ENCODE data around the gene TEAD2. TPM values are rescaled to one million over a fixed set of nuclear protein-coding genes. Genes with fewer than 3 reads are reported as not detected.

The TEAD2 gene
- total and polyA plus RNA-seq, 11 donors: 31.1 to 77.2 (median 52.2) TPM

DNA sequence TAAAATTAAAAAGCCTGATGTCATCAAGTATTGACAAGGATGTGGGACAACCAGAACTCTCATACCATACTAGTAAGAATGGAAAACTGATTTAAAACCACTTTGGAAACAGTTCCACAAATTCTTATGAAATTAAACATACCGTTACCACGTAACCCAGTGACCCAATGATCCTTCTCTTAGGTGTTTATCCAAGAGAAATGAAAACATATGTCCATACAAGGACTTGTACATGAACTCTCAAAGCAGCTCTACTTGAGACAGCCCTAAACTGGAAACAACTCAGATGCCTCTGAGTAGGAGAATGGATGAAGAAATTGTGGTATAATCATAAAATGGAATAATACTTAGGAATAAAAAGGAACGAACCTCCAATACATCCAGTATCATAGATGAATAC is 64.8 kb downstream of the TEAD2 start:
- no peak for ATAC-seq
- H3K9me3 ChIP-seq: peaks cover 0 to 4% (median 0%) of the 10 kb centered on the region in 12 donors

DNA sequence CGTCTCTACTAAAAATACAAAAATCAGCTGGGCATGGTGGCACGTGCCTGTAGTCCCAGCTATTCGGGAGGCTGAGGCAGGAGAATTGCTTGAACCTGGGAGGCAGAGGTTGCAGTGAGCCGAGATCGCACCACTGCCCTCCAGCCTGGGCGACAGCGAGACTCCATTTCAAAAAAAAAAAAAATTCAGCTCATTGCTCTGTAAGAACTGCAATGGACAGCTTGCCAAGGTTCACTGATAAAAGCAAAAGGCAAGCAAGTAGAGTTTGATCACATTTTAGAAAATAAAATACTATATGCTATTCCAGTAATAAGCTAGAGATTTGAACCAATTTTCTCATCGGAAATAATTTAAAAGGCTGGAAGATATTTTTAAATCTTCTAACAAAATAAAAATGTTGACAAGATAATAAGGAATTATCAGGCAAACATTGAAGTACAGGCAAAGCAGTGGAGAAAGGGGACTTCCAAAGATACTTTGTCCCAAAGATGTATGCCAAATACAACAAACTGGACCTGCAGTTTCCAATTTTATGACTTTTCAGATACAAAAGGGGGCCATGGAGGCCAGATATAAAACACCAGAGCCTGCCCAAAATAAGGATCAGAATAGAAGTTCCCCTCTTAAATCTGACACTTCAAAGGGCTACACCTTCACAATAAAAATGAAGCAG is 66.9 kb downstream of the TEAD2 start:
- Histone ChIP-seq H3K27ac (no peak overlapping the region), H3K9me3 (peaks cover 0 to 4% (median 0%) of the 10 kb centered on the region in 12 donors), H3K36me3 (no peaks in the 10 kb centered on the region), H3K27me3 (no peaks in the 10 kb centered on the region), H3K4me1 (no peaks in the 10 kb centered on the region), H3K4me3 (no peak overlapping the region)
- DNase-seq (no peak), ATAC-seq (no peak)
- intact Hi-C loops (cut with DNase I): no loop called here
- TF ChIP-seq POLR2A (IDR thresholded peaks at IDR 0.05): no peak
- TF ChIP-seq, protein P1, sequence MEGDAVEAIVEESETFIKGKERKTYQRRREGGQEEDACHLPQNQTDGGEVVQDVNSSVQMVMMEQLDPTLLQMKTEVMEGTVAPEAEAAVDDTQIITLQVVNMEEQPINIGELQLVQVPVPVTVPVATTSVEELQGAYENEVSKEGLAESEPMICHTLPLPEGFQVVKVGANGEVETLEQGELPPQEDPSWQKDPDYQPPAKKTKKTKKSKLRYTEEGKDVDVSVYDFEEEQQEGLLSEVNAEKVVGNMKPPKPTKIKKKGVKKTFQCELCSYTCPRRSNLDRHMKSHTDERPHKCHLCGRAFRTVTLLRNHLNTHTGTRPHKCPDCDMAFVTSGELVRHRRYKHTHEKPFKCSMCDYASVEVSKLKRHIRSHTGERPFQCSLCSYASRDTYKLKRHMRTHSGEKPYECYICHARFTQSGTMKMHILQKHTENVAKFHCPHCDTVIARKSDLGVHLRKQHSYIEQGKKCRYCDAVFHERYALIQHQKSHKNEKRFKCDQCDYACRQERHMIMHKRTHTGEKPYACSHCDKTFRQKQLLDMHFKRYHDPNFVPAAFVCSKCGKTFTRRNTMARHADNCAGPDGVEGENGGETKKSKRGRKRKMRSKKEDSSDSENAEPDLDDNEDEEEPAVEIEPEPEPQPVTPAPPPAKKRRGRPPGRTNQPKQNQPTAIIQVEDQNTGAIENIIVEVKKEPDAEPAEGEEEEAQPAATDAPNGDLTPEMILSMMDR (IDR thresholded peaks at IDR 0.05): no peak
- 74 to 85% (median 83%) methylated on average over 8 of the region's 8 CpGs for WGBS, 4 donors

More for the DNA sequence above, 64.8 kb downstream of the TEAD2 start:
- Histone ChIP-seq H3K4me1 (peaks cover 0 to 4% (median 0%) of the 10 kb centered on the region in 12 donors), H3K27me3 (no peaks in the 10 kb centered on the region), H3K27ac (no peak overlapping the region), H3K4me3 (no peak overlapping the region), H3K36me3 (no peaks in the 10 kb centered on the region)
- no peak for DNase-seq
- no peak for TF ChIP-seq POLR2A (IDR thresholded peaks at IDR 0.05)
- TF ChIP-seq, protein P1 (IDR thresholded peaks at IDR 0.05): no peak
- intact Hi-C loops (cut with DNase I): no loop called here
- WGBS, 4 donors: 91 to 93% (median 92%) methylated on average over 3 of the region's 3 CpGs

GRCh38 chr19:49294401-49294800 is 67.8 kb downstream of the TEAD2 start:
- ATAC-seq (no peak), DNase-seq (no peak)
- TF ChIP-seq POLR2A (IDR thresholded peaks at IDR 0.05): no peak
- TF ChIP-seq, protein P1 (IDR thresholded peaks at IDR 0.05): no peak
- Histone ChIP-seq H3K27me3 (no peaks in the 10 kb centered on the region), H3K27ac (no peak overlapping the region), H3K36me3 (no peaks in the 10 kb centered on the region), H3K4me3 (no peak overlapping the region), H3K4me1 (no peaks in the 10 kb centered on the region), H3K9me3 (peaks cover 0 to 4% (median 0%) of the 10 kb centered on the region in 12 donors)
- intact Hi-C loops (cut with DNase I): no loop called here
- WGBS, 4 donors: 79 to 86% (median 82%) methylated on average over 6 of the region's 6 CpGs

Small RNAs within 50 kb of the gene (microRNA-seq; reads per million reads assigned to microRNA genes)
- gene MIR4324: 0 to 0.21 (median 0) reads per million in 4 donors

Other genes with a start within 250 kb of the TEAD2 start
- gene LIN7B, start 248.0 kb downstream of the TEAD2 start, total RNA-seq: 10 to 100 TPM; 13.4 to 55.8 (median 22.6) TPM
- 10 to 100 TPM; 12.6 to 40.5 TPM for gene LIN7B, start 248.0 kb downstream of the TEAD2 start, polyA plus RNA-seq
- 1 to 10 TPM in 6 of 9 donors, under 1 TPM in 3; 0.69 to 3.1 (median 1.3) TPM for gene C19orf73, start 243.3 kb downstream of the TEAD2 start, total RNA-seq
- gene C19orf73, start 243.3 kb downstream of the TEAD2 start, polyA plus RNA-seq: 1 to 10 TPM; 1.4 to 3.8 TPM
- gene PPFIA3, start 242.9 kb downstream of the TEAD2 start, total RNA-seq: 1 to 10 TPM; 2.7 to 7.7 (median 5.1) TPM
- gene PPFIA3, start 242.9 kb downstream of the TEAD2 start, polyA plus RNA-seq: 10 to 100 TPM in 1 of 2 donors, 1 to 10 TPM in 1; 7.4 to 12.8 TPM
- 1,000 to 10,000 TPM in 4 of 9 donors, 100 to 1,000 TPM in 5; 544 to 1,953 (median 875) TPM for gene HRC, start 207.0 kb downstream of the TEAD2 start, total RNA-seq
- 100 to 1,000 TPM; 267 to 867 TPM for gene HRC, start 207.0 kb downstream of the TEAD2 start, polyA plus RNA-seq
- gene TRPM4, start 204.6 kb downstream of the TEAD2 start, total RNA-seq: 10 to 100 TPM; 19.3 to 34.5 (median 25.8) TPM
- gene TRPM4, start 204.6 kb downstream of the TEAD2 start, polyA plus RNA-seq: 10 to 100 TPM; 16.8 to 45.3 TPM
- 1 to 10 TPM in 1 of 9 donors, under 1 TPM in 8; 0.27 to 1.3 (median 0.40) TPM for gene SLC6A16, start 37.2 kb downstream of the TEAD2 start, total RNA-seq
- under 1 TPM; 0.33 to 0.53 TPM for gene SLC6A16, start 37.2 kb downstream of the TEAD2 start, polyA plus RNA-seq
- gene CD37, start 27.0 kb downstream of the TEAD2 start, total RNA-seq: 10 to 100 TPM in 2 of 9 donors, 1 to 10 TPM in 7; 1.4 to 45.2 (median 4.2) TPM
- 1 to 10 TPM; 3.3 to 3.9 TPM for gene CD37, start 27.0 kb downstream of the TEAD2 start, polyA plus RNA-seq
- gene DKKL1, start 1.5 kb upstream of the TEAD2 start, total RNA-seq: under 1 TPM in 1 of 9 donors, not detected in 8; 0.51 TPM
- gene DKKL1, start 1.5 kb upstream of the TEAD2 start, polyA plus RNA-seq: under 1 TPM in 1 of 2 donors, not detected in 1; 0.24 TPM
- not detected for gene KASH5, start 25.8 kb upstream of the TEAD2 start, total RNA-seq
- not detected for gene KASH5, start 25.8 kb upstream of the TEAD2 start, polyA plus RNA-seq
- not detected for gene PTH2, start 61.0 kb upstream of the TEAD2 start, total RNA-seq
- not detected for gene PTH2, start 61.0 kb upstream of the TEAD2 start, polyA plus RNA-seq
- not detected for gene GFY, start 63.0 kb upstream of the TEAD2 start, total RNA-seq
- under 1 TPM in 1 of 2 donors, not detected in 1; 0.12 TPM for gene GFY, start 63.0 kb upstream of the TEAD2 start, polyA plus RNA-seq
- gene SLC17A7, start 79.1 kb upstream of the TEAD2 start, total RNA-seq: 1 to 10 TPM in 4 of 9 donors, under 1 TPM in 5; 0.46 to 1.6 (median 0.89) TPM
- 1 to 10 TPM in 1 of 2 donors, under 1 TPM in 1; 0.64 to 1.1 TPM for gene SLC17A7, start 79.1 kb upstream of the TEAD2 start, polyA plus RNA-seq
- gene PIH1D1, start 89.4 kb upstream of the TEAD2 start, total RNA-seq: 10 to 100 TPM; 16.3 to 49.9 (median 31.1) TPM
- gene PIH1D1, start 89.4 kb upstream of the TEAD2 start, polyA plus RNA-seq: 10 to 100 TPM; 22.6 to 57.6 TPM
- 10 to 100 TPM in 2 of 9 donors, 1 to 10 TPM in 7; 3.4 to 18.6 (median 8.5) TPM for gene ALDH16A1, start 90.8 kb upstream of the TEAD2 start, total RNA-seq
- gene ALDH16A1, start 90.8 kb upstream of the TEAD2 start, polyA plus RNA-seq: 10 to 100 TPM in 1 of 2 donors, 1 to 10 TPM in 1; 7.3 to 11.7 TPM
- gene FLT3LG, start 111.8 kb upstream of the TEAD2 start, total RNA-seq: 10 to 100 TPM in 1 of 9 donors, 1 to 10 TPM in 8; 1.7 to 13.4 (median 2.4) TPM
- 1 to 10 TPM; 2.9 to 5.5 TPM for gene FLT3LG, start 111.8 kb upstream of the TEAD2 start, polyA plus RNA-seq
- 1,000 to 10,000 TPM in 8 of 9 donors, 100 to 1,000 TPM in 1; 876 to 1,739 (median 1,261) TPM for gene RPL13A, start 125.2 kb upstream of the TEAD2 start, total RNA-seq
- gene RPL13A, start 125.2 kb upstream of the TEAD2 start, polyA plus RNA-seq: 1,000 to 10,000 TPM; 1,194 to 2,850 TPM
- gene RPS11, start 134.0 kb upstream of the TEAD2 start, total RNA-seq: 1,000 to 10,000 TPM in 5 of 9 donors, 100 to 1,000 TPM in 4; 778 to 1,895 (median 1,011) TPM
- 1,000 to 10,000 TPM; 2,258 to 2,723 TPM for gene RPS11, start 134.0 kb upstream of the TEAD2 start, polyA plus RNA-seq
- gene FCGRT, start 150.2 kb upstream of the TEAD2 start, total RNA-seq: 100 to 1,000 TPM in 2 of 9 donors, 10 to 100 TPM in 7; 57.3 to 317 (median 69.2) TPM
- 10 to 100 TPM; 46.7 to 54.6 TPM for gene FCGRT, start 150.2 kb upstream of the TEAD2 start, polyA plus RNA-seq
- 10 to 100 TPM in 4 of 9 donors, 1 to 10 TPM in 5; 3.8 to 50.8 (median 9.6) TPM for gene RCN3, start 165.6 kb upstream of the TEAD2 start, total RNA-seq
- 10 to 100 TPM; 16.3 to 16.8 TPM for gene RCN3, start 165.6 kb upstream of the TEAD2 start, polyA plus RNA-seq
- gene NOSIP, start 218.1 kb upstream of the TEAD2 start, total RNA-seq: 10 to 100 TPM; 37.3 to 67.2 (median 46.3) TPM
- gene NOSIP, start 218.1 kb upstream of the TEAD2 start, polyA plus RNA-seq: 10 to 100 TPM; 65.5 to 91.3 TPM
- 1 to 10 TPM in 4 of 9 donors, under 1 TPM in 4, not detected in 1; 0.27 to 1.5 (median 0.88) TPM for gene PRRG2, start 218.9 kb upstream of the TEAD2 start, total RNA-seq
- 1 to 10 TPM in 1 of 2 donors, under 1 TPM in 1; 0.53 to 3.2 TPM for gene PRRG2, start 218.9 kb upstream of the TEAD2 start, polyA plus RNA-seq
- gene PRR12, start 228.8 kb upstream of the TEAD2 start, total RNA-seq: 10 to 100 TPM; 10.9 to 20.0 (median 15.5) TPM
- gene PRR12, start 228.8 kb upstream of the TEAD2 start, polyA plus RNA-seq: 10 to 100 TPM in 1 of 2 donors, 1 to 10 TPM in 1; 8.0 to 13.6 TPM